Left lung (tissue), 10 donors: Measurements from ENCODE around the gene BMERB1. TPM values are rescaled to one million over a fixed set of nuclear protein-coding genes. Genes with fewer than 3 reads are reported as not detected.

Experiments
- ATAC-seq: fragments of 200-7000 bp; cut with Tn5 transposase; one replicate; pipeline ENCODE4 v1.9.1; 2020; ENCODE audit warnings: moderate library complexity
- DNase-seq, 4 donors: peaks; one replicate each; pipeline ENCODE4 v3.0.0-alpha.2; 2013 to 2020
- H3K27ac ChIP-seq, 2 donors: fragments of 200-600 bp; sonication (generic) in 1 of 2; one replicate each; pipeline versions ENCODE4 v1.5.0 to v1.8.0; 2020 to 2021
- H3K27me3 ChIP-seq, 2 donors: fragments of 200-600 bp; sonication (generic) in 1 of 2; one replicate each; pipeline versions ENCODE4 v1.5.0 to v1.8.0; 2020 to 2021
- H3K36me3 ChIP-seq, 2 donors: fragments of 200-600 bp; sonication (generic) in 1 of 2; one replicate each; pipeline versions ENCODE4 v1.5.0 to v1.8.0; 2020 to 2021
- H3K4me1 ChIP-seq, 2 donors: fragments of 200-600 bp; one replicate each; pipeline ENCODE4 v1.8.0; 2021
- H3K4me3 ChIP-seq, 2 donors: fragments of 200-600 bp; sonication (generic) in 1 of 2; one replicate each; pipeline versions ENCODE4 v1.5.0 to v1.8.0; 2020 to 2021; ENCODE audit warnings: mild to moderate bottlenecking in 1 of 2
- H3K9me3 ChIP-seq, 2 donors: fragments of 200-600 bp; sonication (generic) in 1 of 2; one replicate each; pipeline versions ENCODE4 v1.5.0 to v1.8.0; 2020 to 2021
- intact Hi-C, 2 donors: fragments of 100-400 bp; cut with DNase I; formaldehyde crosslinking; loops; one replicate each; pipeline versions ENCODE4 v1.11.2 to v1.14.2; 2022
- polyA plus RNA-seq, 6 donors: library from polyadenylated mRNA; unstranded; fragments of 120-200 nt; gene quantifications; one replicate each; pipeline ENCODE4 v1.2.1, GENCODE V29; 2013; ENCODE audit not compliant: insufficient read length in 6 of 6
- total RNA-seq, 2 donors: library from RNA; stranded (reverse); fragmentation: NEBNext Ultra II Directional; extraction: Animal tissue kit (Norgen Biotek cat#: 25700); gene quantifications; one replicate each; pipeline ENCODE4 v1.2.1, GENCODE V29; 2021
- TF ChIP-seq, protein P1 (sequence below), 2 donors: fragments of 200-600 bp; sonication (generic) in 1 of 2; IDR thresholded peaks; one replicate each; pipeline versions ENCODE4 v1.5.0 to v1.8.0; 2021; ENCODE audit warnings: antibody characterized with exemption in 2 of 2
- donor health status: DM: no; HTN: yes; CAD: no.
- donor health status: DM: no; HTN: no; CAD: no.

The BMERB1 gene
- total and polyA plus RNA-seq, 8 donors = 12.0 to 45.8 (median 38.4) TPM

- Histone ChIP-seq H3K9me3 (peaks cover 0 to 9% of the 10 kb centered on the region in 2 donors), H3K4me1 (no peaks in the 10 kb centered on the region), H3K27me3 (no peaks in the 10 kb centered on the region), H3K27ac (no peak overlapping the region), H3K36me3 (no peaks in the 10 kb centered on the region), H3K4me3 (no peak overlapping the region)
- intact Hi-C loops = loop anchor here in 1 of 2 donors (10.0 kb wide), 1 partner anchor 51 kb away; no protein-coding TSS in a partner anchor
- no peak for DNase-seq
- ATAC-seq = no peak
- TF ChIP-seq, protein P1, sequence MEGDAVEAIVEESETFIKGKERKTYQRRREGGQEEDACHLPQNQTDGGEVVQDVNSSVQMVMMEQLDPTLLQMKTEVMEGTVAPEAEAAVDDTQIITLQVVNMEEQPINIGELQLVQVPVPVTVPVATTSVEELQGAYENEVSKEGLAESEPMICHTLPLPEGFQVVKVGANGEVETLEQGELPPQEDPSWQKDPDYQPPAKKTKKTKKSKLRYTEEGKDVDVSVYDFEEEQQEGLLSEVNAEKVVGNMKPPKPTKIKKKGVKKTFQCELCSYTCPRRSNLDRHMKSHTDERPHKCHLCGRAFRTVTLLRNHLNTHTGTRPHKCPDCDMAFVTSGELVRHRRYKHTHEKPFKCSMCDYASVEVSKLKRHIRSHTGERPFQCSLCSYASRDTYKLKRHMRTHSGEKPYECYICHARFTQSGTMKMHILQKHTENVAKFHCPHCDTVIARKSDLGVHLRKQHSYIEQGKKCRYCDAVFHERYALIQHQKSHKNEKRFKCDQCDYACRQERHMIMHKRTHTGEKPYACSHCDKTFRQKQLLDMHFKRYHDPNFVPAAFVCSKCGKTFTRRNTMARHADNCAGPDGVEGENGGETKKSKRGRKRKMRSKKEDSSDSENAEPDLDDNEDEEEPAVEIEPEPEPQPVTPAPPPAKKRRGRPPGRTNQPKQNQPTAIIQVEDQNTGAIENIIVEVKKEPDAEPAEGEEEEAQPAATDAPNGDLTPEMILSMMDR (IDR thresholded peaks at IDR 0.05) = no peak
These were observed 9.4 kb downstream of the BMERB1 start for GRCh38 chr16:15443753-15444152.

GRCh38 chr16:15444264-15444663, 9.9 kb downstream of the BMERB1 start:
- TF ChIP-seq, protein P1 (IDR thresholded peaks at IDR 0.05) = no peak
- intact Hi-C loops = loop anchor here in 1 of 2 donors (10.0 kb wide), 1 partner anchor 51 kb away; no protein-coding TSS in a partner anchor
- peaks cover 0 to 9% of the 10 kb centered on the region in 2 donors for H3K9me3 ChIP-seq
- no peaks in the 10 kb centered on the region for H3K36me3 ChIP-seq
- no peaks in the 10 kb centered on the region for H3K27me3 ChIP-seq
- DNase-seq (no peak), ATAC-seq (no peak)
- H3K4me3 ChIP-seq = no peak overlapping the region
- H3K4me1 ChIP-seq = no peaks in the 10 kb centered on the region
- H3K27ac ChIP-seq = no peak overlapping the region

- Histone ChIP-seq H3K27me3 (no peaks in the 10 kb centered on the region), H3K9me3 (peaks cover 0 to 9% of the 10 kb centered on the region in 2 donors), H3K27ac (no peak overlapping the region), H3K4me3 (no peak overlapping the region), H3K4me1 (no peaks in the 10 kb centered on the region), H3K36me3 (no peaks in the 10 kb centered on the region)
- DNase-seq (no peak), ATAC-seq (no peak)
- intact Hi-C loops = loop anchor here in 1 of 2 donors (10.0 kb wide), 1 partner anchor 49 kb away; no protein-coding TSS in a partner anchor
- TF ChIP-seq, protein P1 (IDR thresholded peaks at IDR 0.05) = no peak
These were observed 11.1 kb downstream of the BMERB1 start for GRCh38 chr16:15445450-15445849.

GRCh38 chr16:15446901-15447300, 12.5 kb downstream of the BMERB1 start:
- peaks cover 0 to 9% of the 10 kb centered on the region in 2 donors for H3K9me3 ChIP-seq
- TF ChIP-seq, protein P1 (IDR thresholded peaks at IDR 0.05) = no peak
- H3K4me1 ChIP-seq = no peaks in the 10 kb centered on the region
- no peak overlapping the region for H3K27ac ChIP-seq
- no peaks in the 10 kb centered on the region for H3K36me3 ChIP-seq
- no peak for DNase-seq
- H3K4me3 ChIP-seq = no peak overlapping the region
- intact Hi-C loops = loop anchor here in 1 of 2 donors (10.0 kb wide), 1 partner anchor 48 kb away; no protein-coding TSS in a partner anchor
- ATAC-seq = no peak
- H3K27me3 ChIP-seq = no peaks in the 10 kb centered on the region

DNA sequence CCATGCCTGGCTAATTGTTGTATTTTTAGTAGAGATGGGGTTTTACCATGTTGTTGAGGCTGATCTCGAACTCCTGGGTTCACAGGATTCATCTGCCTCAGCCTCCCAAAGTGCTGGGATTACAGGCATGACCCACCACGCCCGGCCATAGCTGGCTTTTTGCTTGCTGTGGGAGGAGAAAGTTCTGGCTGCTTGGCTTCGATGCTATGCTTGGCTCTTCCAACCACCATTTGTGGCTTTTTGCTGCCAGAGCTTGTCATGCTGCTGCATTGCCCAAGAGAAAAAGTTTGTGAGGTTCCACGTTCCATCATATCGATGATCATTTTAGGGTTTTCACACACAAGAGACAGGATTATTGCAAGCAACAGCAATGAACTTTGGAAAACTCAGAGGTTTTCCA, 16.2 kb downstream of the BMERB1 start:
- H3K27me3 ChIP-seq = no peaks in the 10 kb centered on the region
- DNase-seq = no peak
- H3K9me3 ChIP-seq = peaks cover 0 to 2% of the 10 kb centered on the region in 2 donors
- intact Hi-C loops = no loop called here
- no peaks in the 10 kb centered on the region for H3K36me3 ChIP-seq
- no peak for ATAC-seq
- H3K27ac ChIP-seq = no peak overlapping the region
- H3K4me1 ChIP-seq = no peaks in the 10 kb centered on the region
- TF ChIP-seq, protein P1 (IDR thresholded peaks at IDR 0.05) = no peak
- no peak overlapping the region for H3K4me3 ChIP-seq
